PC-9 (cell line): Measurements from ENCODE around the gene GRIP1. TPM values are rescaled to one million over a fixed set of nuclear protein-coding genes. Genes with fewer than 3 reads are reported as not detected.

Experiments
- Bru-seq: library from RNA; stranded (reverse); fragments of 400-500 nt; gene quantifications from one replicate; lab custom pipeline; 2021; lab: Mats Ljungman, UMichigan
- BruChase-seq, 2 experiments: library from RNA; stranded (reverse); fragments of 400-500 nt; gene quantifications; one replicate each; lab custom pipeline; 2021; lab: Mats Ljungman, UMichigan
- BruUV-seq: library from RNA; stranded (reverse); fragments of 400-500 nt; replicated peaks from 2 replicates; lab custom pipeline; 2021; lab: Mats Ljungman, UMichigan
- CTCF ChIA-PET: fragments of 300-600 bp; sonication (Branson Sonifier 250); formaldehyde crosslinking; loops from one replicate; lab custom pipeline; 2022; ENCODE audit warnings: antibody characterized with exemption; lab: Charles Lee
- POLR2A ChIA-PET: fragments of 300-600 bp; sonication (Branson Sonifier 250); formaldehyde crosslinking; loops from one replicate; lab custom pipeline; 2022; ENCODE audit warnings: antibody characterized with exemption; ENCODE audit not compliant: unreplicated experiment; lab: Charles Lee
- DNase-seq, 2 experiments: peaks; one replicate each; pipeline versions ENCODE4 v3.0.0 to v3.0.0-alpha.2; 2015 to 2022; ENCODE audit warnings: mixed read lengths in 1 of 2
- H2AFZ ChIP-seq: fragments of 200-600 bp; sonication (generic); 2 replicates; pipeline ENCODE4 v1.8.1; 2017; ENCODE audit warnings: antibody characterized with exemption
- H3F3A ChIP-seq: fragments of 200-600 bp; sonication (generic); 2 replicates; pipeline ENCODE4 v1.8.1; 2017; ENCODE audit warnings: antibody characterized with exemption, mild to moderate bottlenecking, low read depth; ENCODE audit not compliant: insufficient read depth
- H3K27ac ChIP-seq: fragments of 200-600 bp; sonication (generic); 2 replicates; pipeline ENCODE4 v1.6.1; 2016; ENCODE audit warnings: mixed run types
- H3K27me3 ChIP-seq: fragments of 200-600 bp; sonication (generic); 2 replicates; pipeline ENCODE4 v1.6.1; 2016; ENCODE audit warnings: low read depth, mixed run types; ENCODE audit not compliant: insufficient read depth
- H3K36me3 ChIP-seq: fragments of 200-600 bp; sonication (generic); 2 replicates; pipeline ENCODE4 v1.6.1; 2016; ENCODE audit warnings: low read depth, mixed run types
- H3K4me1 ChIP-seq: fragments of 200-600 bp; sonication (generic); replicated peaks from 2 replicates; pipeline ENCODE4 v1.6.1; 2016; ENCODE audit warnings: mixed run types; ENCODE audit not compliant: insufficient read depth
- H3K4me2 ChIP-seq: fragments of 200-600 bp; sonication (generic); 2 replicates; pipeline ENCODE4 v1.6.1; 2017; ENCODE audit warnings: mixed run types
- H3K4me3 ChIP-seq: fragments of 200-600 bp; sonication (generic); 2 replicates; pipeline ENCODE4 v1.6.1; 2016; ENCODE audit warnings: mixed run types
- H3K79me2 ChIP-seq: fragments of 200-600 bp; sonication (generic); 2 replicates; pipeline ENCODE4 v1.6.1; 2017; ENCODE audit warnings: low read depth, mixed run types
- H3K9me2 ChIP-seq: fragments of 200-600 bp; sonication (generic); 2 replicates; pipeline ENCODE4 v1.8.1; 2017; ENCODE audit warnings: mild to moderate bottlenecking; ENCODE audit not compliant: insufficient read depth
- H3K9me3 ChIP-seq: fragments of 200-600 bp; sonication (generic); 2 replicates; pipeline ENCODE4 v1.8.1; 2016; ENCODE audit warnings: low read depth; ENCODE audit not compliant: insufficient read depth
- H4K20me1 ChIP-seq: fragments of 200-600 bp; sonication (generic); 2 replicates; pipeline ENCODE4 v1.8.1; 2017; ENCODE audit not compliant: insufficient read depth
- CTCF ChIP-seq: fragments of 200-600 bp; sonication (generic); conservative IDR thresholded peaks from 2 replicates; pipeline ENCODE4 v1.6.1; 2017; ENCODE audit warnings: mixed run types, antibody characterized with exemption, mild to moderate bottlenecking, moderate library complexity
- EZH2 ChIP-seq: fragments of 200-600 bp; sonication (generic); IDR thresholded peaks from 2 replicates; pipeline ENCODE4 v1.8.0; 2017; ENCODE audit warnings: antibody characterized with exemption, low read depth
- intact Hi-C: fragments of 100-400 bp; cut with micrococcal nuclease; formaldehyde crosslinking; loops from one replicate; pipeline ENCODE4 v1.10.0; 2022; ENCODE audit not compliant: unreplicated experiment
- long read RNA-seq: library from polyadenylated mRNA; stranded (forward); transcript quantifications from one replicate; pipeline ENCODE4 v2.0.0, GENCODE V29; 2022
- total RNA-seq: library from RNA; stranded (reverse); gene quantifications from 2 replicates; pipeline ENCODE4 v1.2.3, GENCODE V29; 2021

GRIP1 gene
- total RNA-seq (16.0 and 27.1 TPM in 2 replicates), Bru-seq, nascent RNA (percentile 60 among the genes with signal in this experiment), BruChase-seq, experiment 1, labeled RNA remaining after a 2-hour chase (percentile 55 among the genes with signal in this experiment), BruChase-seq, experiment 2, labeled RNA remaining after a 6-hour chase (percentile 50 among the genes with signal in this experiment)
- long read RNA-seq, partial matches to known transcripts, result 1 of 6 reads
- long read RNA-seq, other reads (novel, unspliced or antisense), result 5 of 6 reads

GRCh38 chr12:66678338-66679275, at the start of gene GRIP1:
GRIP1 (minus strand) TSS chr12:66679076; CDS start chr12:66678904, 172 bp downstream.
- peak in 1 of 2 experiments; percentile 46 for DNase-seq
- no TSS peak for BruUV-seq
- Histone ChIP-seq H2AFZ (no peak within 1 kb of the TSS), H3F3A (no peaks in the 10 kb centered on the region), H3K36me3 (no peaks in the 10 kb centered on the region), H3K9me3 (no peaks in the 10 kb centered on the region), H4K20me1 (no peaks in the 10 kb centered on the region), H3K4me2 (no peak within 1 kb of the TSS), H3K79me2 (no peaks in the 10 kb centered on the region), H3K4me1 (no peaks in the 10 kb centered on the region), H3K4me3 (no peak within 1 kb of the TSS), H3K27me3 (no peaks in the 10 kb centered on the region), H3K9me2 (no peaks in the 10 kb centered on the region; the same call in 1 of the 2 replicates), H3K27ac (no peak within 1 kb of the TSS)
- POLR2A ChIA-PET, result interaction anchor here (0.6 to 0.7 kb wide), 2 partner anchors 548 to 1786 kb away, joined by 3 read pairs; partner anchors contain the start of gene LLPH
- intact Hi-C loops, result no loop called here
- TF ChIP-seq EZH2 (no peak), CTCF (no peak)
- CTCF ChIA-PET, result no interaction called here

GRCh38 chr12:66726556-66726955, 47.7 kb upstream of the GRIP1 start:
- intact Hi-C loops, result no loop called here
- no peak overlapping the region for H3K27ac ChIP-seq
- H3K4me3 ChIP-seq, result no peak overlapping the region
- H3K79me2 ChIP-seq, result no peaks in the 10 kb centered on the region
- CTCF ChIA-PET, result no interaction called here
- no peaks in the 10 kb centered on the region for H3K36me3 ChIP-seq
- no peaks in the 10 kb centered on the region for H3K9me2 ChIP-seq
- no peak overlapping the region for H3K4me2 ChIP-seq
- H3K9me3 ChIP-seq, result no peaks in the 10 kb centered on the region
- H3K27me3 ChIP-seq, result no peaks in the 10 kb centered on the region
- H4K20me1 ChIP-seq, result no peaks in the 10 kb centered on the region
- no peak overlapping the region for H2AFZ ChIP-seq
- no peaks in the 10 kb centered on the region for H3K4me1 ChIP-seq
- no TSS peak for BruUV-seq
- no peak for DNase-seq
- POLR2A ChIA-PET, result no interaction called here
- no peak for TF ChIP-seq CTCF
- no peak for TF ChIP-seq EZH2
- H3F3A ChIP-seq, result no peaks in the 10 kb centered on the region

GRCh38 chr12:66725031-66725430, 46.2 kb upstream of the GRIP1 start:
- Histone ChIP-seq H3K4me3 (no peak overlapping the region), H3K4me2 (no peak overlapping the region), H3K27ac (no peak overlapping the region), H3K79me2 (no peaks in the 10 kb centered on the region), H3K4me1 (no peaks in the 10 kb centered on the region), H4K20me1 (no peaks in the 10 kb centered on the region), H3K36me3 (no peaks in the 10 kb centered on the region), H2AFZ (no peak overlapping the region), H3F3A (no peaks in the 10 kb centered on the region), H3K27me3 (no peaks in the 10 kb centered on the region), H3K9me2 (no peaks in the 10 kb centered on the region), H3K9me3 (no peaks in the 10 kb centered on the region)
- POLR2A ChIA-PET, result no interaction called here
- no TSS peak for BruUV-seq
- DNase-seq, result no peak
- no peak for TF ChIP-seq CTCF
- TF ChIP-seq EZH2, result no peak
- CTCF ChIA-PET, result no interaction called here
- intact Hi-C loops, result no loop called here
